T-cell (primary cell): Measurements from ENCODE around the gene ARHGAP32. TPM values are rescaled to one million over a fixed set of nuclear protein-coding genes. Genes with fewer than 3 reads are reported as not detected.

Experiments
- ATAC-seq, 4 experiments: fragments of 200-7000 bp in 3 of 4; fragments of 150-1000 bp in 1 of 4; cut with Tn5 transposase; replicated peaks in 1 of 4; 1 replicate in 3 of 4; 2 replicates in 1 of 4; pipeline ENCODE4 v1.10.0; 2021; ENCODE audit warnings: moderate library complexity in 3 of 4, mild to moderate bottlenecking in 2 of 4, moderate number of reproducible peaks in 1 of 4
- CTCF ChIA-PET, 2 donors: fragments of 300-600 bp; sonication (Branson Sonifier 250); formaldehyde crosslinking; loops; one replicate each; lab custom pipeline; 2022; ENCODE audit warnings: antibody characterized with exemption in 2 of 2; lab: Charles Lee
- POLR2A ChIA-PET, 2 donors: fragments of 300-600 bp; sonication (Branson Sonifier 250); formaldehyde crosslinking; loops; one replicate each; lab custom pipeline; 2022; ENCODE audit warnings: antibody characterized with exemption in 2 of 2; lab: Charles Lee
- DNase-seq, 35 experiments: peaks; one replicate each; pipeline versions ENCODE4 v3.0.0 to v3.0.0-alpha.2; 2013 to 2023
- H3K27ac ChIP-seq: one replicate; pipeline ENCODE4 v1.5.1; 2013; ENCODE audit warnings: low read length
- H3K27me3 ChIP-seq, 2 experiments: replicated peaks in 1 of 2; 1 replicate in 1 of 2; 2 replicates in 1 of 2; pipeline versions ENCODE4 v1.6.1 to v1.7.0; 2013; ENCODE audit warnings: low read length in 1 of 2, mixed read lengths in 1 of 2; ENCODE audit not compliant: control insufficient read depth in 2 of 2, insufficient read depth in 2 of 2; ENCODE audit errors: extremely low read depth in 1 of 2
- H3K36me3 ChIP-seq, 2 donors: 1 replicate in 1 of 2; 2 replicates in 1 of 2; pipeline versions ENCODE4 v1.6.1 to v1.7.0; 2013; ENCODE audit warnings: low read length in 1 of 2; ENCODE audit not compliant: control insufficient read depth in 2 of 2, insufficient read depth in 1 of 2; ENCODE audit errors: extremely low read depth in 1 of 2
- H3K4me1 ChIP-seq, 2 experiments: 1 replicate in 1 of 2; 2 replicates in 1 of 2; pipeline versions ENCODE4 v1.6.1 to v1.7.0; 2013; ENCODE audit warnings: low read length in 2 of 2, mixed read lengths in 1 of 2; ENCODE audit not compliant: insufficient read depth in 2 of 2, control insufficient read depth in 1 of 2; ENCODE audit errors: extremely low read depth in 1 of 2
- H3K4me3 ChIP-seq, 2 donors: 1 replicate in 1 of 2; 2 replicates in 1 of 2; pipeline versions ENCODE4 v1.5.1 to v1.7.0; 2013; ENCODE audit warnings: mild to moderate bottlenecking in 2 of 2, low read length in 1 of 2, moderate library complexity in 1 of 2; ENCODE audit not compliant: control insufficient read depth in 1 of 2; ENCODE audit errors: extremely low read depth in 1 of 2
- H3K9me3 ChIP-seq: 2 replicates; pipeline ENCODE4 v1.7.0; 2013
- H3K27ac Mint-ChIP-seq, 2 donors: one replicate each; pipeline ENCODE4 v1.8.0; 2020 to 2021; ENCODE audit warnings: mild to moderate bottlenecking in 2 of 2, mixed read lengths in 2 of 2
- H3K27me3 Mint-ChIP-seq, 2 donors: one replicate each; pipeline ENCODE4 v1.8.0; 2021 to 2022; ENCODE audit warnings: mixed read lengths in 2 of 2
- H3K36me3 Mint-ChIP-seq: one replicate; pipeline ENCODE4 v1.8.0; 2021; ENCODE audit warnings: mixed read lengths
- H3K4me1 Mint-ChIP-seq, 3 donors: one replicate each; pipeline ENCODE4 v1.8.0; 2020 to 2022; ENCODE audit warnings: mixed read lengths in 3 of 3, mild to moderate bottlenecking in 1 of 3
- H3K4me3 Mint-ChIP-seq, 3 donors: one replicate each; pipeline ENCODE4 v1.8.0; 2020 to 2022; ENCODE audit warnings: mild to moderate bottlenecking in 3 of 3, mixed read lengths in 3 of 3, moderate library complexity in 3 of 3
- H3K9me3 Mint-ChIP-seq, 3 donors: one replicate each; pipeline ENCODE4 v1.8.0; 2020 to 2022; ENCODE audit warnings: mixed read lengths in 3 of 3
- WGBS: methylation state at CpG from one replicate; pipeline ENCODE4 v1.1.5; 2013; ENCODE audit warnings: missing lambda C conversion rate; ENCODE audit not compliant: insufficient coverage; 5-methylcytosine and 5-hydroxymethylcytosine counted together
- total RNA-seq, 35 experiments: library from RNA in 6 of 35; stranded (reverse) in 6 of 35; fragments of 120-200 nt in 1 of 35; gene quantifications; one replicate each; pipeline versions ENCODE4 v1.2.1 to v1.2.4 and lab custom pipeline; 2013 to 2026

ARHGAP32 gene
- total RNA-seq, 5 donors from 2014 or later (not counting 1 experiment from before 2014, with no cell fraction given), result 4.4 to 7.8 (median 6.5) TPM

DNA sequence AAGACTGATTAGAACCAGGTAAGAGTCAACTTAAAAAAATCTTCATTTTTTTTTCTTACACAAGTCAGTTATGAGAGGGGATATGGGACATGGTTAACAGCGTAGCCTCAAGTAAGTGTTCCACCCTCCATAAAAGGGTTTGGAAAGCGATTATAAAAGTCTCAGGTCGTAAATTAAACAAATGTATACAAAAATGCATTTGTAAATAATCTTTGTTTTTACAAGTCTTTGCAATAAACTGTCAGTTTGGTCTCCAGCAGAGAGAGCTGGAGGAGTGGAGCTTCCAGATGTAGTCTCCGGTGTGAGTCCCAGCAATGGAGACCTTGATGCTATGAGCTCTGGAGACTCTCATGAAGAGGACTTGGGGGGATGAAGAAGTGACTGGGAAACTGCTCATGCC is 149.6 kb downstream of the ARHGAP32 start:
- H3K27me3 ChIP-seq, result no peaks in the 10 kb centered on the region
- ATAC-seq (no peak), DNase-seq (no peak)
- H3K4me1 ChIP-seq, result no peaks in the 10 kb centered on the region
- CTCF ChIA-PET, result no interaction called here
- Mint-ChIP-seq H3K36me3 (no peaks in the 10 kb centered on the region), H3K27me3 (no peaks in the 10 kb centered on the region), H3K4me3 (no peak overlapping the region), H3K4me1 (no peaks in the 10 kb centered on the region), H3K9me3 (peaks cover 0 to 5% (median 0%) of the 10 kb centered on the region in 3 donors), H3K27ac (no peak overlapping the region)
- no peaks in the 10 kb centered on the region for H3K9me3 ChIP-seq
- H3K36me3 ChIP-seq, result no peaks in the 10 kb centered on the region
- H3K4me3 ChIP-seq, result no peak overlapping the region
- 100% methylated on average over 1 of the region's 4 CpGs for WGBS
- POLR2A ChIA-PET, result no interaction called here
- no peak overlapping the region for H3K27ac ChIP-seq

DNA sequence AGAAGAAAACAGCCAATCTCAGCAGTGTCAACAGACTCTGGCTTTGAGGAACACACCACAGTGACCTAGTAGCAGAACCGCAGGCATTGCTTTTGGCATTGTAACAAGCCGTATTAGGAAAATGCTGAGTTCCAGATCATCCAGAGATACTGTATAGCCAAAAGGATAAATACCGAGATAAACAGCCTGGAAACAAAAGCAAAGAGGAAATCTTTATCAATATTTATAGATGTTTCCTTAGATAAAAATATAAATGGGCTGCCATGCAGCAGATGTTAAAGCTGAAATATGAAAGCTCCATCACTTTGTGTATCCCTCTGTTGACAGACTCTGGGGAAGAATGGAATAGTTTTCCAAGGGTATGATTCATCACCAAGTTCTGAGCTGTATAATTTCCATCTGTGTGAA is 150.5 kb downstream of the ARHGAP32 start:
- 83% methylated on average over 1 of the region's 3 CpGs for WGBS
- Histone ChIP-seq H3K9me3 (no peaks in the 10 kb centered on the region), H3K4me3 (no peak overlapping the region), H3K27me3 (no peaks in the 10 kb centered on the region), H3K36me3 (no peaks in the 10 kb centered on the region), H3K4me1 (no peaks in the 10 kb centered on the region), H3K27ac (no peak overlapping the region)
- peaks cover 1% of the 10 kb centered on the region for H3K36me3 Mint-ChIP-seq
- no peak overlapping the region for H3K27ac Mint-ChIP-seq
- no peak for ATAC-seq
- no peak for DNase-seq
- CTCF ChIA-PET, result no interaction called here
- no peaks in the 10 kb centered on the region for H3K27me3 Mint-ChIP-seq
- H3K4me1 Mint-ChIP-seq, result no peaks in the 10 kb centered on the region
- H3K4me3 Mint-ChIP-seq, result no peak overlapping the region
- H3K9me3 Mint-ChIP-seq, result peaks cover 0 to 5% (median 0%) of the 10 kb centered on the region in 3 donors
- POLR2A ChIA-PET, result no interaction called here

DNA sequence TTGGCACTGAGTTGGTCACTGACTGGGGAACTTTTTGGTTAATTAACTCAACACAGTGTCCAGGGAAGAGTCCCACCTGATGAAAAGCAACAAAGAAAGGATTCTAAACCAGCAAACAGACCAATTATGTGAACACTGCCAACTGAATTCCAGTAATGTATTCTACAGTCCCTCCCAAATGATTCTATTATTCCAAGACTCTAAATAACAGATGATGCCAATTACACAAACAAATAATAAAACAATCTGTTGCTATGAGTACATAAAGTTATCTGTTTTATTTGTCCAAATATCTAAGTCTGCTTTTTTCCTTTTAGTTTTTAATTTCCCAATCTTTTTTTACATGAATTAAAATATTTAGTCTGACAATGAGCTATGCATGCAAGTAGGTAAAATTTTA is 151.2 kb downstream of the ARHGAP32 start:
- Mint-ChIP-seq H3K27me3 (no peaks in the 10 kb centered on the region), H3K4me1 (no peaks in the 10 kb centered on the region), H3K27ac (no peak overlapping the region), H3K9me3 (peaks cover 0 to 5% (median 0%) of the 10 kb centered on the region in 3 donors), H3K4me3 (no peak overlapping the region), H3K36me3 (peaks cover 3% of the 10 kb centered on the region)
- ChIA-PET CTCF (no interaction called here), POLR2A (no interaction called here)
- Histone ChIP-seq H3K36me3 (no peaks in the 10 kb centered on the region), H3K4me3 (no peak overlapping the region), H3K4me1 (no peaks in the 10 kb centered on the region), H3K27ac (no peak overlapping the region), H3K9me3 (no peaks in the 10 kb centered on the region), H3K27me3 (no peaks in the 10 kb centered on the region)
- no peak for DNase-seq
- no peak for ATAC-seq

DNA sequence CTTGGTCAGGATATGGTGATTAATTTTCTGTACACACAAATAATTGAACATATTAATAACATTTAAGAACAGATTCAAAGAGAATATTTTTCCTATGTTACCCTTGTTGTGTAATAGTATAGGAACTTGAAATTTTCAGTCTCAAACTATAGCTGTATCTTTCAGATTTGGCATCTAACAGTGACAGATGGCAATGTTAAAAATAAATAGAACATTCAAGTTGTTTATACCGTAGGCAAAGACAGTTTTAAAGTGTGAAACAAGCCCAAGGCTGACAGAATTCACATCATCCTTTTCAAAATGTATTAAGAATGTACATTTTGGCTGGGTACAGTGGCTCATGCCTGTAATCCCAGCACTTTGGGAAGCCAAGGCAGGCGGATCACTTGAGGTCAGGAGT is 156.9 kb downstream of the ARHGAP32 start:
- Histone ChIP-seq H3K4me1 (no peaks in the 10 kb centered on the region), H3K27me3 (peaks cover 0 to 2% of the 10 kb centered on the region in 2 experiments), H3K4me3 (no peak overlapping the region), H3K36me3 (no peaks in the 10 kb centered on the region), H3K9me3 (peaks cover 5% of the 10 kb centered on the region), H3K27ac (no peak overlapping the region)
- ChIA-PET POLR2A (interaction anchor here in 1 of 2 donors (0.7 kb wide), 1 partner anchor 519 kb away, joined by 6 read pairs; no protein-coding TSS in a partner anchor), CTCF (interaction anchor here in 1 of 2 donors (0.7 kb wide), 2 partner anchors 43 to 49 kb away, joined by 3 to 5 read pairs; no protein-coding TSS in a partner anchor)
- peaks cover 3% of the 10 kb centered on the region for H3K36me3 Mint-ChIP-seq
- H3K4me1 Mint-ChIP-seq, result no peaks in the 10 kb centered on the region
- no peak overlapping the region for H3K27ac Mint-ChIP-seq
- H3K9me3 Mint-ChIP-seq, result peaks cover 0 to 5% (median 4%) of the 10 kb centered on the region in 3 donors
- ATAC-seq, result no peak
- 83% methylated on average over 1 of the region's 2 CpGs for WGBS
- H3K27me3 Mint-ChIP-seq, result no peaks in the 10 kb centered on the region
- no peak for DNase-seq
- no peak overlapping the region for H3K4me3 Mint-ChIP-seq

DNA sequence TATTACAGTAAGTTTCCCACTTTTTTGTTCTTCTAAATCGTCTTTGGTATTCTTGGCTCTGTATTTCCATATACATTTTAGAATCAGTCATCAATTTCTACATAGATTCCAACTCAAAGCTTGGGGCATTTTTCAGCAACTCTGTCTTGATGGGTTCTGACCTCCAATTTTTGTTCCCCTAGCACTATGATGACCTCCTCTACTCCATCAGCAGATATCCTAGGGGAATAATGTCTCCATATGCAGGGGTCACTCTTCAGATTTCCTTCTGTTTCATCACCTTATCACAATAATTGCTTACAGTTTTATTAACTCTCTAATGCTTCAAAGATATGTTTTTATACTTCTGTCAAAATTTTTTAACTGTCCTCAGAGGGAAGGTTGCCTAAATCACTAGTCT is 158.1 kb downstream of the ARHGAP32 start:
- H3K36me3 Mint-ChIP-seq, result peaks cover 6% of the 10 kb centered on the region
- Histone ChIP-seq H3K36me3 (no peaks in the 10 kb centered on the region), H3K4me1 (no peaks in the 10 kb centered on the region), H3K4me3 (no peak overlapping the region), H3K9me3 (peaks cover 5% of the 10 kb centered on the region), H3K27ac (no peak overlapping the region), H3K27me3 (peaks cover 0 to 2% of the 10 kb centered on the region in 2 experiments)
- DNase-seq (no peak), ATAC-seq (no peak)
- no peaks in the 10 kb centered on the region for H3K4me1 Mint-ChIP-seq
- H3K27me3 Mint-ChIP-seq, result no peaks in the 10 kb centered on the region
- CTCF ChIA-PET, result no interaction called here
- H3K4me3 Mint-ChIP-seq, result no peak overlapping the region
- POLR2A ChIA-PET, result no interaction called here
- 56% methylated on average over 1 of the region's 1 CpG for WGBS
- no peak overlapping the region for H3K27ac Mint-ChIP-seq
- H3K9me3 Mint-ChIP-seq, result peaks cover 0 to 5% (median 4%) of the 10 kb centered on the region in 3 donors

DNA sequence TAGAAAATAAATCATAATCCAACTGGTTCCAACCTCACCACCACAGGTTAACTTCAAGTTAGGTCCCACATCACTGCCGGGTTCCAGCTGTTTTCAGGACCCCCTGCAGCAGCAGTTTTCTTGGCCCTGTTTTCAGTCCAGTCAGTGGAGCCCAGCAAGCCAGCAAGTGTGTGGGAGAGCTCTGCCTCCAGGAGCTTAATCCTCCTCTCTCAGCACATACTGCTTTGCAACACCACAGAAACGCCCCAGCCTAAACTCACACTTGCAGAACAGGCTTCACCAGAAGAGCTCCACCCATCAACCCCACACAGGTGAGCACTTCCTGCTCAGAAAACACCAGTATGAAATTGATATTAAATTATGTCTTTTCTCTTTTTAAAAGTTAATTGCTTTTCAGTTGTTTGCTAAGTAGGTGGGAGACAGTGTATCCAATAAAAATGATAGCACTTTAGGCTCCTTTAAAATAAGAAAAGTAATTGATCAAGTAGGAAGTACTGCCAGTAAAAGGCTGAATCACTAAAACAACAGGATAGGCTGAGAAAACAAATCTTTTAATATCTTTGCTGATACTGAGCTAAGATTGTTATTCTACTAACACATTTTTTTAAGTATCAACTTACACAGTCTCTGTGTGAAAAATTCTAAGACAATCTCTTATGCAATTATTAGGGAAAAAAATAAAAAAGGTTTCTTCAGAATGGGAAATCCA is 168.0 kb downstream of the ARHGAP32 start:
- Mint-ChIP-seq H3K27ac (peak overlapping the region; percentile 64 to 86), H3K4me1 (peaks cover 17 to 36% (median 24%) of the 10 kb centered on the region in 3 donors), H3K36me3 (no peaks in the 10 kb centered on the region), H3K9me3 (no peaks in the 10 kb centered on the region), H3K4me3 (peak overlapping the region; percentile 54 to 76 (median 72)), H3K27me3 (peaks cover 0 to 3% of the 10 kb centered on the region in 2 donors)
- Histone ChIP-seq H3K4me3 (peak overlapping the region in 1 of 2 donors; percentile 50), H3K9me3 (no peaks in the 10 kb centered on the region), H3K4me1 (peaks cover 3 to 12% of the 10 kb centered on the region in 2 experiments), H3K27ac (no peak overlapping the region), H3K27me3 (no peaks in the 10 kb centered on the region), H3K36me3 (no peaks in the 10 kb centered on the region)
- WGBS, result no CpG with 5 or more reads among the region's 2 CpGs
- CTCF ChIA-PET, result interaction anchor here (0.6 to 1.0 kb wide), 3 partner anchors 12 to 286 kb away, joined by 3 to 6 read pairs (median 3); no protein-coding TSS in a partner anchor
- POLR2A ChIA-PET, result interaction anchor here in 1 of 2 donors (0.6 kb wide), 2 partner anchors 484 to 1198 kb away, joined by 3 to 6 read pairs; no protein-coding TSS in a partner anchor
- peak; percentile 48 to 85 (median 78) for ATAC-seq
- DNase-seq, result peak in 11 of 35 experiments; percentile 1 to 22 (median 6)
